Measurements from ENCODE around the gene PGC.
"Not testable (repeated sequence)": the region's sequence is repeated elsewhere in the genome, so short reads cannot be mapped to it uniquely, and the experiment has no call there.

PGC gene

GRCh38 chr6:41768545-41769308, 21.5 kb upstream of the PGC start:
- no peak for DNase-seq (ENCODE audit: extremely low spot score)
- CTCF ChIA-PET = interaction anchor here (0.6 to 1.3 kb wide), 3 partner anchors 63 to 275 kb away, joined by 3 to 6 read pairs (median 3); no protein-coding TSS in a partner anchor
- POLR2A ChIA-PET = interaction anchor here (2.6 kb wide), 1 partner anchor 18 kb away, joined by 14 read pairs; the partner anchor contains the start of gene TOMM6
- TF ChIP-seq BHLHE40 (IDR thresholded peaks at IDR 0.05; ENCODE audit: borderline replicate concordance) (no peak), FOXM1 (IDR thresholded peaks at IDR 0.05; ENCODE audit: borderline replicate concordance) (no peak), TARDBP (IDR thresholded peaks at IDR 0.05) (no peak), LEF1 (IDR thresholded peaks at IDR 0.05; ENCODE audit: borderline replicate concordance) (no peak), ZNF384 (IDR thresholded peaks at IDR 0.05) (no peak), ELF4 (IDR thresholded peaks at IDR 0.05) (no peak), FOXK2 (IDR thresholded peaks at IDR 0.05) (no peak), L3MBTL2 (conservative IDR thresholded peaks at IDR 0.05) (no peak), NFRKB (IDR thresholded peaks at IDR 0.05) (no peak), CTBP1 (IDR thresholded peaks at IDR 0.05; ENCODE audit: borderline replicate concordance) (no peak), SP1 (IDR thresholded peaks at IDR 0.05) (no peak), ARNT (IDR thresholded peaks at IDR 0.05) (no peak), FOXA1 (IDR thresholded peaks at IDR 0.05) (no peak), SUZ12 (IDR thresholded peaks at IDR 0.05) (no peak)
- TF ChIP-seq, protein P1, sequence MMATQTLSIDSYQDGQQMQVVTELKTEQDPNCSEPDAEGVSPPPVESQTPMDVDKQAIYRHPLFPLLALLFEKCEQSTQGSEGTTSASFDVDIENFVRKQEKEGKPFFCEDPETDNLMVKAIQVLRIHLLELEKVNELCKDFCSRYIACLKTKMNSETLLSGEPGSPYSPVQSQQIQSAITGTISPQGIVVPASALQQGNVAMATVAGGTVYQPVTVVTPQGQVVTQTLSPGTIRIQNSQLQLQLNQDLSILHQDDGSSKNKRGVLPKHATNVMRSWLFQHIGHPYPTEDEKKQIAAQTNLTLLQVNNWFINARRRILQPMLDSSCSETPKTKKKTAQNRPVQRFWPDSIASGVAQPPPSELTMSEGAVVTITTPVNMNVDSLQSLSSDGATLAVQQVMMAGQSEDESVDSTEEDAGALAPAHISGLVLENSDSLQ (IDR thresholded peaks at IDR 0.05) = no peak

- ChIA-PET CTCF (interaction anchor here (0.9 to 1.8 kb wide), 3 partner anchors 8 to 277 kb away, joined by 3 to 6 read pairs (median 6); no protein-coding TSS in a partner anchor), POLR2A (interaction anchor here (1.2 to 2.6 kb wide), 2 partner anchors 20 to 36 kb away, joined by 3 to 14 read pairs; partner anchors contain the start of gene TOMM6)
- peak; percentile 27; the same call in 1 of the 2 replicates for TF ChIP-seq FOXM1 (IDR thresholded peaks at IDR 0.05; ENCODE audit: borderline replicate concordance)
- TF ChIP-seq L3MBTL2 (conservative IDR thresholded peaks at IDR 0.05) = no peak
- DNase-seq (ENCODE audit: extremely low spot score) = peak; percentile 80
These were observed 20.1 kb upstream of the PGC start for GRCh38 chr6:41767112-41767833.

GRCh38 chr6:41766043-41766664, 19.0 kb upstream of the PGC start:
- POLR2A ChIA-PET; DNase-seq (ENCODE audit: extremely low spot score): not testable (repeated sequence)
- CTCF ChIA-PET = interaction anchor here (0.6 to 1.8 kb wide), 2 partner anchors 10 to 478 kb away, joined by 3 to 6 read pairs; no protein-coding TSS in a partner anchor

GRCh38 chr6:41763470-41763869, 16.3 kb upstream of the PGC start:
- DNase-seq (ENCODE audit: extremely low spot score) = no peak
- CTCF ChIA-PET = no interaction called here
- POLR2A ChIA-PET = no interaction called here
- TF ChIP-seq L3MBTL2 (conservative IDR thresholded peaks at IDR 0.05) = no peak
- no peak for TF ChIP-seq SP1 (IDR thresholded peaks at IDR 0.05)
- no peak for TF ChIP-seq SUZ12 (IDR thresholded peaks at IDR 0.05)
- no peak for TF ChIP-seq ELF4 (IDR thresholded peaks at IDR 0.05)
- no peak for TF ChIP-seq FOXK2 (IDR thresholded peaks at IDR 0.05)
- no peak for TF ChIP-seq HDGF (IDR thresholded peaks at IDR 0.05; ENCODE audit: borderline replicate concordance)
- no peak for TF ChIP-seq NFRKB (IDR thresholded peaks at IDR 0.05)
- no peak for TF ChIP-seq FOXA1 (IDR thresholded peaks at IDR 0.05)
- TF ChIP-seq, protein P1 (IDR thresholded peaks at IDR 0.05) = no peak
- TF ChIP-seq LEF1 (IDR thresholded peaks at IDR 0.05; ENCODE audit: borderline replicate concordance) = no peak
- TF ChIP-seq BHLHE40 (IDR thresholded peaks at IDR 0.05; ENCODE audit: borderline replicate concordance) = no peak
- TF ChIP-seq TARDBP (IDR thresholded peaks at IDR 0.05) = no peak
- no peak for TF ChIP-seq FOXM1 (IDR thresholded peaks at IDR 0.05; ENCODE audit: borderline replicate concordance)
- TF ChIP-seq CTBP1 (IDR thresholded peaks at IDR 0.05; ENCODE audit: borderline replicate concordance) = no peak
- TF ChIP-seq ARNT (IDR thresholded peaks at IDR 0.05) = no peak
- TF ChIP-seq ZNF384 (IDR thresholded peaks at IDR 0.05) = no peak

- POLR2A ChIA-PET = no interaction called here
- CTCF ChIA-PET = no interaction called here
- TF ChIP-seq L3MBTL2 (conservative IDR thresholded peaks at IDR 0.05) (no peak), SP1 (IDR thresholded peaks at IDR 0.05) (no peak), LEF1 (IDR thresholded peaks at IDR 0.05; ENCODE audit: borderline replicate concordance) (no peak)
- DNase-seq (ENCODE audit: extremely low spot score) = no peak
These were observed 12.8 kb upstream of the PGC start for GRCh38 chr6:41759905-41760579.

- TF ChIP-seq SUZ12 (IDR thresholded peaks at IDR 0.05) (no peak), LEF1 (IDR thresholded peaks at IDR 0.05; ENCODE audit: borderline replicate concordance) (no peak), NFRKB (IDR thresholded peaks at IDR 0.05) (no peak), FOXK2 (IDR thresholded peaks at IDR 0.05) (no peak), FOXA1 (IDR thresholded peaks at IDR 0.05) (no peak), L3MBTL2 (conservative IDR thresholded peaks at IDR 0.05) (no peak), ELF4 (IDR thresholded peaks at IDR 0.05) (no peak), ARNT (IDR thresholded peaks at IDR 0.05) (no peak)
- TF ChIP-seq, protein P1 (IDR thresholded peaks at IDR 0.05) = no peak
- POLR2A ChIA-PET = no interaction called here
- CTCF ChIA-PET = no interaction called here
- DNase-seq (ENCODE audit: extremely low spot score) = no peak
These were observed 12.1 kb upstream of the PGC start for GRCh38 chr6:41759106-41759904.
